Stimulated activated CD8-positive, alpha-beta memory T cell treated with anti-CD3 and anti-CD28 coated beads, Interleukin-15, amount 100 ng/mL, for 1 hour (primary cell): ENCODE measurements around the gene RBM48.
"Not testable (repeated sequence)": the region's sequence is repeated elsewhere in the genome, so short reads cannot be mapped to it uniquely, and the experiment has no call there.

Experiments used
- DNase-seq: peaks from one replicate; pipeline ENCODE4 v3.0.0-alpha.2; 2020; ENCODE audit warnings: low read depth

RBM48 gene

GRCh38 chr7:92545116-92545515 is 16.5 kb downstream of the RBM48 start:
- DNase-seq: not testable (repeated sequence)

DNA sequence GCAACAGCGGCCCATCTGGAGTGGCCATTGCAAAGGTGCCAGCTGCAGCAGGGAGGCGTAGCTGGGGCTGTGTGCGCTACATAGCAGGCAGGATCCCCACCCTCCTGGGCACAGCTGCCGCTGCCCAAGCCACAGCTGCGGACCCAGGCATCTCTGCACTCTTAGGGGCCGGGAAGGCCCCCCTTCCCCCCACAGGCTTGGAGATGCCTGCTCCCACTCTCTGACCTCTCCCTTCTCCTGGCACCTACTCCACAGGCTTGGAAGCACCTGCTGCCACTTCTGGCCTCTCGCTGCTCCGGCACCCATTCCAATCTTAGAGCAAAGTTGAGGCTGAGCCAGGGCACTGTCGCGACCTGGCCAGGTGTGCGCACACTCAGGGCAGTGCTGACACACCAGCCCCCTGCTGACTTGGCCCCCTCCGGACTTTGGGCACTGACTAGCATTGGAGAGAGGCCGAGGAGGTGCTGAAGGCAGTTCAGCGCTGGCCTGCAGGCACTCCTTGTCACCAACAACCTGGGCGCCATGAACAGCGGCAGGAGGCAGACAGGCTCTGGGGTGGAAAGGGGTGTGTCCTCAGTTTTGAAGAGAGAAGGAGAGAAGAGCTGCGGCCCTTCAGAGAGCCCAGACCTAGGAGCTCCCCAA is 18.4 kb downstream of the RBM48 start:
- DNase-seq: no peak

GRCh38 chr7:92547579-92547978 is 19.0 kb downstream of the RBM48 start:
- DNase-seq: no peak

DNA sequence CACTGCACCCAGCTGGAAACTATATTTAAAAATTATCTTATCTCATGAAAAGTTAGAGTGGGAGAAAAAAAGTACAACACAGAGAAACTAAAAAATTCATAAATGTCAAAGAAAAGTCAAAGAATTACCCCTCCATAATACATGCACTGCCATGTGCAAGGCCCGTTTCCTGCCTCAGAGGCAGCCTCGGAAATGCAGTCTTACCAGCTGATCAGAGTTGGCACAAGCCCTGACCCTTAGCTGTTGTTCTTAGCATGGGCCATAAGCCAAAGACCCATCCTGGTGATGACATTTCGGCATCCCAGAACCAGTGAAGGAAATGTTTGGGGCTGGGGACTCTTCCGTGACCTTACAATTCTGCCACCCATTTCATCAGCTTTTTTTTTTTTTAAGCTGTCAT is 21.6 kb downstream of the RBM48 start:
- no peak for DNase-seq

DNA sequence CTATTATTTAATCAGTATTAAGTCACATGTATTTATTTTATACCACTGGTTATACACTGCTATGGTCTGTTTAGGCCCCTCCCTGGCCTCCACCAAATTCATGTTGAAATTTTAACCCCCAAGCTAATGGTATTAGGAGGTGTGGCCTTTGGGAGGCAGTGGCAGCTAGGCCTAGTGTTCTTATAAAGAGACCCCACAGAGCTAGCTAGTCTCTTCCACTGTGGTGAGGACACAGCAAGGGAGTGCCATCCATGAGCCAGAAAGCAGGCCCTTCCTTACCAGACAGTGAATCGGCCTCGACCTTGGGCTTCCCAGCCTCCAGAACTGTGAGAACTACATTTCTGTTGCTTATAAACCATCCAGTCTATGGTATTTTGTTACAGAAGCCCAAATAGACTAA is 28.7 kb downstream of the RBM48 start:
- DNase-seq: no peak

DNA sequence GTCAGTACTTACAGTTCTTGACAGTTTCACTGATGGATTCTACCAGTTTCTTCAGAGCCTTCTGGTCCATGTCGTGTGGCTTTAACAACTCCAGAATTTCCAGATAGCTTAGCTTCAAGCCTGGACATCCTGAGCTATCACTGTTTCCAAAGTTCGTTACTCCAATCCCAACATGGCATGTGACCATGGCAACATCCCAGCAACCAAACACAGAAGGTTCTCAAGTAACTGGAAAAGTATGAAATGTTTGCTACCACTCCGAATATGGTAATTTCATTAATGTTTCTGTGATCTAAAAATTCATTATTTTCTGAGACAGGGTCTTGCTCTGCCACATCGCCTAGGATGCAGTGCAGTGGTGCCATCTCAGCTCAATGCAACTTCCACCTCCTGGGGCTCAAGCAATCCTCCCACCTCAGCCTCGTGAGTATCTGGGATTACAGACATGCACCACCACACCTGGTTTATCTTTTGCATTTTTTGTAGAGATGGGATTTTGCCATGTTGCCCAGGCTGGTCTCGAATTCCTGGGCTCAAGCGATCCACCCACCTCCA is 29.3 kb downstream of the RBM48 start:
- no peak for DNase-seq

DNA sequence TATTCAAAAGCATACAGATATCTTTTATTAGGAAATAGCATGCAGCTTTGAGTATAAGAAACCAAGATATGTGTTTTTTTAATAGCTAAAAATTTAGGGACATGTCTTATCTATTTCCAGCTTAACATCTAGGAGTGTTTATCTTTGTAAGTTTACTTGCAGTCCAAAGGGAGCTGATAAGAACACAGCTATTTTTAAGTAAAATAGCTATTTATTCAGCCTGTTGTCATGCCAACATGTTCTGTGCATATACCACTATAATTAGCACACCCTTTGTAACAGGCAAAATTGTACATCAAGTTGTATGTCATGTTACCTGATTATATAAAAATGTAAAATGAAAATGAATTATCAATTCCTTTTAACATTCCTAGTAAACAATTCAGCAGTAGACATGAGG is 32.0 kb downstream of the RBM48 start:
- DNase-seq: no peak

- DNase-seq: no peak
These were observed 34.8 kb downstream of the RBM48 start for GRCh38 chr7:92563345-92563744.

GRCh38 chr7:92567460-92567859 is 38.9 kb downstream of the RBM48 start:
- no peak for DNase-seq

- DNase-seq: no peak
These were observed 40.5 kb downstream of the RBM48 start for GRCh38 chr7:92569137-92569536.

- no peak for DNase-seq
These were observed 47.7 kb downstream of the RBM48 start for GRCh38 chr7:92576296-92576695.

DNA sequence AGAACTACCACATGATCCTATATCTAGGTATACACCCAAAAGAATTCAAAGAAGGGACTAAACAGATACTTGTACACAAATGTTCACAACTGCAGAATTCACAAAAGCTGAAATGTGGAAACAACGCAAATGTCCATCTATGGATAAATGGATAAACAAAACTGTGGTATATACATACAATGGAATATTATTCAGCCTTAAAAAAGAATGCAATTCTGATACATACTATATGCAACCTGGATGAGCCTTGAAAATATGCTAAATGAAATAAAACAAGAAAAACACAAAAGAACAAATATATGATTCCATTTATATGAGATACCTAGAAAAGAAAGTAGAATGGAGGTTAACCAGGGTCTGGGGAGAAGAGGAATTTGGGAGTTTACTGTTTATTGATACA is 54.4 kb downstream of the RBM48 start:
- DNase-seq: no peak

- DNase-seq: no peak
These were observed 56.4 kb downstream of the RBM48 start for GRCh38 chr7:92584953-92585352.

- no peak for DNase-seq
These were observed 57.8 kb downstream of the RBM48 start for GRCh38 chr7:92586403-92586802.

GRCh38 chr7:92586841-92587240 is 58.2 kb downstream of the RBM48 start:
- no peak for DNase-seq
